ENCODE results near the gene SLC14A1. TPM values are rescaled to one million over a fixed set of nuclear protein-coding genes. Genes with fewer than 3 reads are reported as not detected.

SLC14A1 gene
- total RNA-seq, 1 donor from 2014 or later = 0.52 TPM

DNA sequence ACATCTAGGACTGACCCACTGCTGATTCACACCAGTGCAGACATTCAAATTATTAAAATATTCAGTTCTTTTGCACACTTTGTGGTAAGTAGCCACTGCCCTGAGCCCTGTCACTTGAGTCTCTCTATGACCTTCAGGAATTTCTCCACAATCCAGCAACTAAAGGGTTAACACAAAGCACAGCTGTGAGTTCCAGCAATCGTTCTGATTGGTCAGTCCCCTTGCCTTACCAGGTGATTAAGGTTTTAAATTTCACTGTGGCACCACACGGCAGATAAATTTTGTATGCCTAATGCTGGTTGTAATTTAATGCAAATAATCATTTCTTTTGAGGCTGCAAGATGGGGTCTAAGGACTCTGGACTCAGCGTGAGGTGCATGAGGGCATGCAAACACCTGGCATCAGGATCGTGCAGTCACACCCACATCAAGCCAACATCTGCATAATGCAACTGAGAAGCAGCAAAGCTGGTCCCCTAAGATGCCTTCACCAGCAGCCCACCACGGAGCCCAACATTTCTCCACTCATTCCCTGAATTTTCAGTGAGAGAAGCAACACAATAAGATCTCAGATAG is 36.6 kb downstream of the SLC14A1 start:
- ATAC-seq = no peak

DNA sequence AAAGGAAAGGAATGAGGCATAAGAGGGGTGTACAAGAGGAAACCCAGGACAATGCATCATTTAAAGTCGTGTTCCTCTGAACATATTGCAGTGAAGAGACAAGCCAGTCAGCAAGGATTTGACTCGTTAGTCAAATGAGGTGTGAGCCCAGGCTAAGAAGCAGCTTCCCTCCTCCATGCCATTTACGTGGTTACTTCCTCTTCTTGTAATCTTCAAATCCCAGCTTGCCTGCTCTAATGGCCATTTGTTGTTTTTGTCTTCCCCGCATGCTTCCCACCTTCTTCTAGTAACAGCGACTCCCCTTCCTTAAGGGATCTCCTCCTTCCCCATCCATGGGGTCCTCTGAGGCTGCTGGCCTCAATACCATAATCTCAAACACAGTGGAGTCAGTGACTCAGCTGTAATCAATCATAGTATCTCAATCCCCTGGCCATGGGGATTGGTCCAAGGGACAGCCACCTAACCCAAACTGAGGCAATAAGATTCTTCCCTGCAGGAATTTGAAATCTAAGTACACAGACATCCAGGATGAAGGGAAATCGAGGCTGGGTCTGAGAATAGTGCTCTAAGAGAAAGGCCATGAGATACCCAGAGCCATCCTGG is 37.6 kb downstream of the SLC14A1 start:
- ATAC-seq = no peak

DNA sequence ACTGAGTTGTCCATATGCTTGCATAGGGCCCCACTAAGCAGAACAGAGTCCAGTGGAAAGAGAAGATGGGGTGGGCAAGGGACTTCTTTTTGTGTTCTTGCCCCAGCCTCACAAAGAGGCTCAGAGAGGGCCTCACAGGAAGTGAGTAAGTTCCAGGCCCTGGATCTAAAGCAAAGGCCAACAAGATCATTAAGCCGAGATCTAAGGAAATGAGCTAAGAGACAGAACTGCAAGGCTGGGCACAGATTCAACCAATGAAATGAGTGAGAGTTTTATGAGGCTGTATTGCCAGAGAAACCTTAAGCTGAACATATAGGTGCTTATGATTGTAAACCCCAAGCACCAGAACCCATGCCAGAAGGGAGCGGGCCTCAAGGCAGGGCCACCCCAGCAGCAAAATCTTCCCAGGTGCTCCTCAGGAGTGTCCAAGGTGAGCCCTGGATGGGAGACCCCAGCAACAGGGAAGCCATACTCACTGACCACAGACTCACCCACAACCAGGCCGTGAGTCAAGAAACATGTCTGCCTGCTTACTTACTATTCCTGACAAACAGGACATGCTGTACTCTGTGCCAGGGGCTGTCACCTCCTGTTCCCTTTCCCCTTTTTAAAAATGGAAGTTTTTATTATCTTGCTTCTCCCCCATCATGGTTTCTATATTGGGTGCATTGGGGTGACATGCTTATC is 40.2 kb downstream of the SLC14A1 start:
- peak; percentile 48 for ATAC-seq

DNA sequence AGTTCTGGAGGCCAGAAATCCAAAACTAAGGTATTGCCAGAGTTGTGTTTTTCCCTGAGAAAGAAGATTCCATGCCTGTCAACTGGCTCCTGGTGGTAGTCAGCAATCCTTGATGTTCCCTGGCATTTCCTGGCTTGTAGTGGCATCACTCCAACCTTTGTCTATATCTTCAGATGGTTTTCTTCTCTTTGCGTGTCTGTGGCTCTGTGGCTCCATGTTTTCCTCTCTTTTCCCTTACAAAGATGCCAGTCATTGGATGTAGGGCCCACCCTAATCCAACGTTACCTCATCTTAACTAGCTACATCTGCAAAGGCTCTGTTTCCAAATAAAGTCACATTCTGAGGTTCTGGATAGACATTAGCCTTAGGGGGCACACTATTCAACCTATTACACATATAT is 41.8 kb downstream of the SLC14A1 start:
- no peak for ATAC-seq

DNA sequence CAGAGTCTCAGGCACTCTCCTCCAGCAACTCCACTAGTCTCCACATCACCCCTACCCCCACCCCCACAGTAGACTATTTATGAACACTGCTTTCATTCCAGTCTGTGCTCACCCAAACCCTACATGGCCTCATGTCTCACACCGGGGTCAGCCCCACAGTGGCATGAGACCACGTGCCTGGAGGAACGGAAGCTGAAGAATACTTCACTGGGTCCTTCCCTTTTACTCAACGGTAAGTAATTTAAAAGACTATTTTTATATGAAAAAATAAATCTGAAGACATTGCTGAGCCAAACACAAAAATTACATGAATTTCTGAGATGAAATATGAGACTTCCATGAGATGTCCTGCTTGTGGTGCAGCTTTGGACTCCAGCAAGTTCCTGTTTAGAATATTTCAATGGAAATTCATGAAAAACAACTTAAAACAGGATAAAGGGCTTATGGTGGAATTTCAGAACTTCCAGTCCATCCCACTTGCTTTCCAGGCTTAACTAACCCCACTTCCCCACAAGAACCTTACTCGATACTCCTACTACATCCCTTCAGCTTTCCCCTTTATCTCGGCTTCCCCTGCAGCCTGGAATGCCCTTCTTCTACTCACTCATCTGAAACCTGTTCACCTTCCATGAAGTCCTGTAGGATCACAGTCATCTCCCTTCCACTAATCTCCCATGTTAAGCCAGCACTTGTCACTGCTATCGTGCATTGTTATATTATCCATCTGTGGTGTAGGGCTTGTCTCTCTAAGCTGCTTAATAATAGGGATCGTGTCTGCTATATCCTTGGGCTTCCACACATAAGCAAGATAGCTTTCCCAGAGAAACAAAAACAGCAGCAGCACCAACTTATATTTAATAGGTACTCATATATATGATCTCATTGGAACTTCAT is 47.9 kb downstream of the SLC14A1 start:
- no peak for ATAC-seq

DNA sequence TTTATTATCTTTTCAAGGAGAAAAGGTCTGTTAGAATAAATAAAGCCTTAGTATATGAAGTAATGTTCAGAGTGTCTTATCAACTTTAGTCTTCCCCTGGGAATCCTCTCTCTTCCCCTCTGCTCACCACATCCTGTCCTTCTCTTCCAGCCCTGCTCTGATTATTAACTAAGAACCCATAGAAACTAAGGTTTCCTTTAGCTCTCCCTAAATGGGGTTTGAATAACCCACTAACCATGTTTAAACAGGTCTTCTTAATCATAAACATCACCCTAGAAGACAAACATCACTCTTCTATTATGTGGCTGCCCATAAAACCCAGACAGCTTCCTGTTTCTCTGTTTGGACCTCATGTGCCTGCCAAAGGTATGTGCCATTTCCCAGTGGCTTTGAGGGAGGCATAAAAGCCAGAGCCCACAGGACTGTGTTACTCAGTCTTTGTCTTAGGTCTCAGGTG is 50.1 kb downstream of the SLC14A1 start:
- ATAC-seq = no peak

DNA sequence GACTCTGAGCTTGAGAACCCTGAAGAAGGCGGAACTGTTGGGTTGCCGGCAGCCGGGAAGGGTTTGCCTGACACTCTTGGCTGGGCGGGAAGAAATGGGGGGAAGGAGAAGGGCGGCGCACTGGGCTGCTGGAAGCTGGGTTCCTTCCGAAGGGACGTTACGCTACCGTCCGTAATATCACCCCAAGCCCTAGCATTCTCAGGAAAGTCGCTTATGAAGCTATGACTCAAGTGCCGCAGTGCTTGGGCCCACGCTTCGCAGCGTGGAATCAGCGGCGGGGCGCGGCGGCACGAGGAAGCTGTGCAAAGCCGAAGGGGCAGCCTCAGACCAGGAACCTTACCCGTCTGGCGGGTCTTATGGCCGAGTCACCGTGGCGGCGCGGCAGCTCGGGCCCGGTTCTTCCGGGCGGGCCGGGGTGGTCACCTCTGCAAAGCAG is 51.3 kb downstream of the SLC14A1 start:
- peak; percentile 83 for ATAC-seq

DNA sequence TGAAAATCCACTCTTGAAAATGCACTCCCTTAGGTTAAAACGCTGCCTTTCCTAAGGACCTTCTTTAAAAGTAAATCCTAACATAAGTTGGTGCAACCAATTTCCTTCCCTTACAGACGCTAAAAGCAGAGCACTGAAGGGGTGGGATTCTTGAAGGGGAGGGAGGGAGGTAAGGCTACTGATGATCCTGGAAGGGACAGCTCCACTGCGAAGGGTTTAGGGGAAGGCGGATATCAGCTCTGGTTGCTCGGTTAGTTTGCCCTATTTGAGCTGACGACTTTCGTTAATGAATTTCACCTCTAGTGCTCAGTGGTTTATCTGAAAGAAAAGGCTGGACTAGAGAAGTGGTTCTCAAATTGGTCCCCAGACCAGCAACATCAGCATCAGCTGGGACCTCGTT is 51.8 kb downstream of the SLC14A1 start:
- ATAC-seq = no peak

DNA sequence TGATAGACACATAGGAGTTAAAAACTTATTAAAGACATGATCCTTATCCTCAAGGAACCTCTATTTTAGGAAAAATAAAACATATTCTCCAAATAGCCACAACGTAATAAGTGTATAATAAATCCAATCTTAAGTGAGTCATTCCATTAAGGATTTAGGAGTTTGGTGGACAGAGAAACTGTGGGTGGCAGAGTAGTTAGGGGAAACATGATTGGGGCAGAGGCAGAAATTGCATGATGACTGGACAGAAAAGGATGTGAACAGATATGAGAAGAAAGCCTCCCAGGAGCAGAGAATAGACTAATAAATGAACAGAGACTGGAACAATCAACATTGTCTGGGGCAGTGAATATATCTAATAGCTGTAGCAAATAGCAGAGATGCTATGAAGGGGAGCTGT is 53.4 kb downstream of the SLC14A1 start:
- no peak for ATAC-seq

DNA sequence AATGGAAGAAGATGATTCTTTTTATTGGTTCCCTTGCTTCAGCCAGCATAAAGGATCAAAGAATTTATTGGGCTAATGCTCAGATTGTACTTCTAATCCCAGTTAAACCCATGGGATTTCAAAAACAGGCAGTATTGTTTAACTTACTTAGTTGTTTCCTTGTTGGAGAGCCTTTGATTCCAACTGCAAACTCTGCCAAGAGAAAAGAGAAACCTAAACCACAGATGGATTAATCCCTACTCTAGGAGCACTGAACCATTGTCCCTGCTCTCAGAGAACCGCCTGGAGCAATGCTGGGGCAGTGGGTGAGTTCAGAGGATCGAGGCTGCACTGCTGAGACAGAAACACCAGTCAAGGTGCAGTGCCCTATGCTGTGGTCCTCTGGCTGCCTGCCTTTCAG is 56.6 kb downstream of the SLC14A1 start:
- peak; percentile 93 for ATAC-seq

DNA sequence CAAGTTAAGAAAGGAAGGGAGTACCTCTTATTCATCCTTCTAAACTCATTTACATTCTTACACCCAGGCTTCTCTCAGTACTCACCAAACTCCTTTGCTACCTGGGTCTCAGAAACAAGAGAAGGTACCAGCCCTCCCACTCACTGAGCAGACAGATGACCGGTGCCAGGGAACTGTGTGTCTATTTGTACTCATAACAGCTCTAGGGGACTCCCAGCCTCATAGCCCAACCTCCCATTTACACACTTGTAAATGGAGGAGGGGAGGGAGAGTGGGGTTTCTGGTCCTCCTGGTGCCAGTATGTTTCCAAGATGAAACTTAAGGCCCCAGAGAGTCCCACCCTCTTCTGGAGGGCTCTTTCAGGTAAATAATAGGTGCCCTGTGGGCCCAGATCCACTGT is 58.7 kb downstream of the SLC14A1 start:
- ATAC-seq = no peak

DNA sequence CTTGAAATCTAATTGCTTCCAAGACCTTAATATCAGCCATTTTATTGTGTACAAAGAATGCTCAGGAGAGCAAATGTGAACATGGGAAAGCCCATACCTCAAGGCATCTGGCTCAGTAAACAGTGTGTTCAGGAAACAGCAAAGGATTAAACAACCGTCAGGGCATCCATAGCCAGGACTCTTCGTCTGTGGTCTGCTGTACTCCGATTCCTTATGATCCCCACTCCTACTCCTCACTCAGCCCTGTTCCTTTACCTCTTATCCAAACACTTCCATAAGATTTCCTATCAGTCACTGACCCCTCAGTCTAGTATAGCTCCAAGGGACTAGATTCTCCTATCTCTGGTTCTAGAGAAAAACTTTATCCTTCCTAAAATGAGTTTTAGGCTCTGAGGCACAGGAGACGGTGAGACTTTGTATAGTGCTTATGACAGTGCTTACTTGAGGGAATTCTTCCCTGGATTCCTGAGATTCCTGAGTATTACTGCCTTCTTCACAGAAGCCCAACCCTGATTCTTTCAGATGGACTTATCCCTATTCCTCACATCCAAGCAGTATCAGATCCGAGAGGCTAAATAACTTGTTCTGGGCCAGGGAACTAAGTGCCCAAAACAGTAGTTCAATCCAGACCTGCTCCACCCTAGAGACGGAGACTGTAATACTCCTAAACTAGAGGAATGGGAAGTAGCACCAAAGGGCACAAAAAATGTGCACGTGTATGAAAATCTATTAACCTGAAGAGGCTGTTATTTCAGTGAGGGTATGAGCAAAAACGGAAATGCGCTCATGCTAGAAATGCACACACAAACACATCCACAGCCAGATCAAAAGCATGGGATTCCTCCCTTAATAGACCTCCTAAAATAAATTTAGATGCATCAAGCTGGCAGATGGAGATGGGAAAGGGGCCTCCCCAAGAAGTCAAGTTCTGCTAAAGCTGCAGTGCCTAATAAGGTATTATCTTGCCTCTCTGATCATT is 59.4 kb downstream of the SLC14A1 start:
- no peak for ATAC-seq

DNA sequence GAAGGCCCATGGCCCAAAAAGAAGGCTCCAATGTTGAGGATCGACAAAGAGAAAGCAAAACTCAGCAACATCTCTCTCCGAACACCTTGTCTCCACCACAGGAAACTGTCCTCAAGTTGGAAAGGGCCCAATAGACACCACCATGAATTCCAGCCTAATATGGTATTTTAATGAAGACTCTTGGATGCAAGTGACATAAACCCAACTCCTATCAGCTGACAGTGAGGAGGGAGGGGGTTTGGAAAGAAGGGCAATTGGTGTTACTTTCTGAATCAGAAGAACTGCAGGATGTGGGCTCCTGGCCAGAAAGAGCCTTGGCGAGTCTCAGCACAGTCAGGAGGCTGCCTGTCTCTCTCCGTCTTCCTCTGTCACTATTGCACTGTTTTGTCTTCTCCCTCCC is 61.2 kb downstream of the SLC14A1 start:
- no peak for ATAC-seq

DNA sequence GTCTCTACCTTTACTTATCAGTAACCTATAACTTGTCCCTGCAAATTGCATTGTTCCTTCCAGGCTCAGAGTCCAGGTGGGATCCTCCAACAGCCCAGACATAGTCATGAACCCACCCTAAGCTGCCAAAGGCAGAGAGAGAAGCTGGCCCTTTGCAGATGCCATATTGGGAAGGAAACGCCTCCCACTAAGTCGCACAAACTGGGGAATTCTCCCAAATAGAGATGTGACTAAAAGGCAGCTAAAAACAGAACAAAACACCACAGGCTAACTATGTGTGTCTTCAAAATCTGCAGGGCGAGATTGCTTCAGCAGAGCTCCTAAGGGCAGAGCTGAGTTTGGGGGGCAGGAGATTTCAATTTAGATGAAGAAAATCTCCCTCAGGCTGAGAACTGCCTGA is 63.0 kb downstream of the SLC14A1 start:
- no peak for ATAC-seq

DNA sequence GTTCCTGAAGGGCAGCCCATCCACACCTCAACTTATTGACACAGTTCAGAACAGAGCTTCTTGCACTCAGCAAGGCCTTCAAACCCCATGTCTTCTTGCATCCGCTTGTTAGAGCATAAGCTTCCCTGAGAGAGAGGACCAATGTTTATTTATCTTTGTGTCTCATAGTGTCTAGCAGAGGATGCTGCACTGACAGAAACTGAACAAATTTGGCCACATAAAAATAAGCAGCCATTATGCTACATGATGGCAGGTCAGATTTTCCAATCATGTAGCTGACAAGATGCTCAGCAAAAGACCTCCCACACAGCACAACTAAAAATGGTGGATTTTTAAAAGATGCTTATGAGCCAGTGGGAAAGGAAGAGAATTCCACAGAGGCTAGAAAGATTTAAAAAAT is 63.4 kb downstream of the SLC14A1 start:
- ATAC-seq = no peak

DNA sequence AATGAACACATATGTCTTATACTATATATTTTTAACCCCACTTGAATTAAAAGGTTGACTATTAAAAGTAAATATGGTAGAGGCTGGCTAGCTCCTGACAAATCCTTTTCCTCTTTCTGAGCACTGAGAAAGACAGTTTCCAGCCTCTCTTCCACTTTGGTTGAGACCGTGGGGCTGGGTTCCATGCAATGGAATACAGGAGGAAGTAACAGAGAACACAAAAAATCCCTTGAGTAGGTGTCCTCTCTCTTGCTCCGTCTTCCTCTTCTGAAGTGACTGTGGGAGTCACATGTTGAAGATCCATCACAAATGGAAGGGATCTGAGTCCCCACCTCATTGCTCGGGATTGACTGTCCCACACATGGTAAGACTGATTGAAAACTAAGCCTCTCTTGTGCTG is 64.9 kb downstream of the SLC14A1 start:
- no peak for ATAC-seq

DNA sequence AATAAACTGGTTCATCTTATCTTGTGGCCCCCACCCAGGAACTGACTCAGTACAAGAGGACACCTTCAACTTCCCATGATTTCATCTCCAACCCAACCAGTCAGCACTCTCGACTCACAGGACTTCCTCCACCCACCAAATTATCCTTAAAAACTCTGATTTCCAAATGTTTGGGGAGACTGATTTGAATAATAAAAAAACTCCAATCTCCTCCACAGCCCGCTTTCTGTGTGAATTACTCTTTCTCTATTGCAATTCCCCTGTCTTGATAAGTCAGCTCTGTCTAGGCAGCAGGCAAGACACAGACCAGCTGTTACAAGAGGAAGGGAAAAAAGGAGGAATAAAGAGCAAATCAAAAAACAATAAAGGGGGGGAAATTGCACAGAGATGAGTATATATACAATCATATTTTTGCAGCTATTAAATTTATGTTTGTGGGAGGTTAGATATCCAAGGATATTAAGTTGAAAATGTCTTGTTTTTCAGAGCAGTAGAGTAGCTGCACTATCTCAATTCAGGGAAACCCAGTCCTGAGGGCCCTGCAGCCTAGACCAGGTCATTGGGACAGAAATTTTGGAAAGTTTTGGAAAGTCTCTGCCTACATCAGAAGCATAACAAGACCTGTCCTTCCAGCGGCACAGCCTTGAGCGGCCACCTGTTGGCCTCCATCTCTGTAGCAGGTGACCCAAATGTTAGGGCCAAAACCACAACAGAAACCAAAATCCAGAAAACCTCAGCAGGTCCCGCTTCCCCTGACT is 68.7 kb downstream of the SLC14A1 start:
- no peak for ATAC-seq

DNA sequence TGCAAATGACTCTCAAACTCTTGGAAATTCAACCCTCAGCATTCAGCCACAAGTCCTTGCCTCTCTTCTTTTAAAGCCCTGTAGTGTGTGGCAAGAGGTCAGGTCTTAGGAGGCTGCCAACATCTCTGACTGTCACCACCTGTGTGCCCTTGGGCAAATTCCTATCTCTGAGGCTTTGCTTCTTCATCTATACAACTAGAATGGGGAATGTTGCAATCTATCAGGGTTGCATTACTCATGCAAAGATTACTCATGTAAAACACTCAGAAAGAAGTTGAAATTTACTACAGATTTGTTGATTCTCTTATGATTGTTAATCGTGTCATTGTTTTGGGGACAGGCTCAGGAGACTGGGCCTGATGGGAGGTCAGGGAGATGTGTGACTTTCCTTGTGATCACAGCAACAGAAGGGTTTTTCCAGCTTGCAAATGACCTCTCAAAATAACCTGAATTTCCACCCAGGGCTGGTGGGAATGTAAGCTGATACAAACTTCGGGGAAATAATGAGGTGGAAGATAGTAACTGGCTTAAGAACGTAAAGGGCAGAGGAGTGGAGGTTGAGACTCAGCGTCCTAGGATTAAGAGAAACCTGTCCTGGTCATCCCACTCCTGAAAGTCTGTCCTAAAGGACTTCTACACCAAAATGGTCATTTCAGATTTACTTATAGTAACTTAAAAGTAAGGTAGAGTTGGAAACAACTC is 69.4 kb downstream of the SLC14A1 start:
- peak; percentile 100 for ATAC-seq

DNA sequence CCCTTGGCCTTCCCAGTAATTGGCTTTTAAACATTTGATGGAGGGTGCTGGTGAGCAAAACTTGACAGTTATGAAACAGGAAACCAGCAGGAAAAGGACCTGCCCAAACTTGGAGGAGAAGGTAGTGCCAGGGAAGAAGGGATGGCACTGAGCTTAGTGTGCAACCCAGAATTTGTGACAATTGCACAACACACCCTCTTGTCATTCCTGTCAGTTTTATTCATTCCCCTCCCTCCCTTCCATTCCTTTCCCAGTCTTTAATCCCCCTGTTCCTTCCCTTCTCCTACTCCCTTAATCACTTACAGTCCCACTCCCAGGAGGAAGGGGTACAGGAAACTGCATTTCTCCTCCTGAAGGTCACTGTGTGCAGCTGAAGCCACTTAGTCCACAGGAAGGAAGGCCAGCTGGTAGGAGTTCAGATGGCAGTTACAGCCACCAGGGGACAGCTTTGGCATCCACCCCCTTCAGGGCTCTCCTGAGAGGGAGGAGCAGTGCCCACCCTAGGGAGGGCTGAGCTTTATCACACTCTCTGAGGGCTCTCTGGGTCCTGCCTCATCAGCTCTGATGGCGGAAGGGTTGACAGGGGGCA is 77.5 kb downstream of the SLC14A1 start:
- ATAC-seq = peak; percentile 10

All from esophagus mucosa (tissue), 1 donor.